Measurements from ENCODE around the gene ITPR1. TPM values are rescaled to one million over a fixed set of nuclear protein-coding genes. Genes with fewer than 3 reads are reported as not detected.

The ITPR1 gene
- total and polyA plus RNA-seq, 2 of the 4 experiments (the other 2 are of a cell fraction): 1.8 to 5.7 TPM

GRCh38 chr3:4693620-4694019, 200.5 kb downstream of the ITPR1 start:
- H4K8ac ChIP-seq (ENCODE audit: low read depth in 2 of 2, low read length in 2 of 2): no peak overlapping the region
- H3K14ac ChIP-seq (replicated peaks; ENCODE audit: low read depth, low read length): no peak overlapping the region
- no peak overlapping the region for H2AK5ac ChIP-seq (ENCODE audit: low read depth, low read length)
- H3K27me3 ChIP-seq (ENCODE audit: control insufficient read depth, insufficient read depth, low read length): no peaks in the 10 kb centered on the region
- H3K4ac ChIP-seq (ENCODE audit: low read depth, low read length): no peak overlapping the region
- no peak overlapping the region for H3K23ac ChIP-seq (ENCODE audit: low read depth, low read length)
- 71% methylated on average over 3 of the region's 13 CpGs; no CpG with 5 or more reads in 1 of the 2 experiments for WGBS, 2 experiments (ENCODE audit: extremely low coverage in 2 of 2, insufficient read length in 1 of 2)
- no peak overlapping the region for H4K5ac ChIP-seq (ENCODE audit: low read depth, low read length)
- no peak overlapping the region for H3K18ac ChIP-seq (ENCODE audit: low read depth, low read length)
- no peak overlapping the region for H3K4me2 ChIP-seq (ENCODE audit: low read depth, low read length)
- dilution Hi-C loops (cut with HindIII; ENCODE audit: low sequenced_read_pairs, unreplicated experiment) (no loop called here), intact Hi-C loops (cut with micrococcal nuclease) (no loop called here), in situ Hi-C loops (cut with MboI; ENCODE audit: low sequenced_read_pairs) (no loop called here)
- no peaks in the 10 kb centered on the region for H4K20me1 ChIP-seq (ENCODE audit: insufficient read depth, low read length)
- ATAC-seq (ENCODE audit: low read depth) (no peak), DNase-seq (no peak)
- BruUV-seq (replicated peaks): no TSS peak
- no peak overlapping the region for H2BK120ac ChIP-seq (ENCODE audit: low read depth, low read length)
- no peak overlapping the region for H3K9ac ChIP-seq (ENCODE audit: low read depth, low read length)
- ChIA-PET CTCF (interaction anchor here (0.6 to 0.8 kb wide), 2 partner anchors 18 to 380 kb away, joined by 3 read pairs; no protein-coding TSS in a partner anchor), POLR2A (ENCODE audit: unreplicated experiment) (no interaction called here)
- no peak overlapping the region for H2AFZ ChIP-seq (replicated peaks; ENCODE audit: low read length, poor library complexity)
- TF ChIP-seq RAD21 (IDR thresholded peaks at IDR 0.05; ENCODE audit: low read length): no peak
- H2BK5ac ChIP-seq (ENCODE audit: low read depth, low read length, poor library complexity, severe bottlenecking): no peak overlapping the region
- peaks cover 3% of the 10 kb centered on the region for H3K4me1 ChIP-seq (ENCODE audit: control insufficient read depth, insufficient read depth, low read length)
- H2BK20ac ChIP-seq (ENCODE audit: low read depth, low read length): no peak overlapping the region
- no peak overlapping the region for H3K56ac ChIP-seq (ENCODE audit: extremely low read depth, insufficient read depth, low read length)
- no peaks in the 10 kb centered on the region for H3K79me1 ChIP-seq (ENCODE audit: low read depth in 1 of 2, low read length in 2 of 2)
- H3K9me1 ChIP-seq (ENCODE audit: insufficient read depth, low read length): no peaks in the 10 kb centered on the region
- H4K91ac ChIP-seq (ENCODE audit: insufficient read depth, low read depth, low read length): no peak overlapping the region
- no peak overlapping the region for H3K27ac ChIP-seq (ENCODE audit: insufficient read depth, low read length)
- H3K4me3 ChIP-seq (ENCODE audit: insufficient read depth, low read depth, low read length): no peak overlapping the region
- no peak overlapping the region for H2BK15ac ChIP-seq (ENCODE audit: low read depth, low read length)
- H2AK9ac ChIP-seq (replicated peaks; ENCODE audit: low read depth, low read length, poor library complexity): no peak overlapping the region
- H3K9me3 ChIP-seq (ENCODE audit: control insufficient read depth, insufficient read depth, low read length): no peaks in the 10 kb centered on the region
- no peaks in the 10 kb centered on the region for H3K36me3 ChIP-seq (ENCODE audit: control insufficient read depth, insufficient read depth, low read length)
